Naive thymus-derived CD4-positive, alpha-beta T cell (primary cell): ENCODE results near the gene CNTN5. TPM values are rescaled to one million over a fixed set of nuclear protein-coding genes. Genes with fewer than 3 reads are reported as not detected.

Experiments
- ATAC-seq: fragments of 150-1000 bp; cut with Tn5 transposase; 2 replicates; pipeline ENCODE4 v1.10.0; 2021; ENCODE audit warnings: mild to moderate bottlenecking, moderate library complexity
- CTCF ChIA-PET: fragments of 350-600 bp; sonication (Branson Sonifier 250); formaldehyde crosslinking; loops from one replicate; lab custom pipeline; 2021; ENCODE audit warnings: antibody characterized with exemption; lab: Charles Lee
- POLR2A ChIA-PET: fragments of 350-600 bp; sonication (Branson Sonifier 250); formaldehyde crosslinking; loops from one replicate; lab custom pipeline; 2021; ENCODE audit warnings: antibody characterized with exemption, inconsistent platforms; lab: Charles Lee
- DNase-seq, 9 donors: peaks; one replicate each; pipeline versions ENCODE4 v3.0.0 to v3.0.0-alpha.2; 2020 to 2022; ENCODE audit warnings: mixed read lengths in 1 of 9
- H3K27ac ChIP-seq: one replicate; pipeline ENCODE4 v1.7.0; 2013; ENCODE audit warnings: mild to moderate bottlenecking, low read depth, low read length, moderate library complexity
- H3K27me3 ChIP-seq, 2 donors: one replicate each; pipeline ENCODE4 v1.7.0; 2013; ENCODE audit warnings: low read length in 2 of 2, mild to moderate bottlenecking in 2 of 2, moderate library complexity in 2 of 2; ENCODE audit not compliant: control insufficient read depth in 2 of 2, insufficient read depth in 2 of 2
- H3K36me3 ChIP-seq, 3 experiments: 1 replicate in 2 of 3; 2 replicates in 1 of 3; pipeline ENCODE4 v1.7.0; 2013; ENCODE audit warnings: low read length in 3 of 3, mild to moderate bottlenecking in 3 of 3, moderate library complexity in 1 of 3; ENCODE audit not compliant: insufficient read depth in 3 of 3, control insufficient read depth in 2 of 3
- H3K4me1 ChIP-seq, 2 donors: one replicate each; pipeline ENCODE4 v1.7.0; 2013; ENCODE audit warnings: low read length in 2 of 2, mild to moderate bottlenecking in 2 of 2, moderate library complexity in 1 of 2; ENCODE audit not compliant: control insufficient read depth in 2 of 2, insufficient read depth in 2 of 2
- H3K4me3 ChIP-seq: 2 replicates; pipeline ENCODE4 v1.7.0; 2013; ENCODE audit warnings: mild to moderate bottlenecking, low read length
- H3K9me3 ChIP-seq, 3 experiments: 1 replicate in 2 of 3; 2 replicates in 1 of 3; pipeline ENCODE4 v1.7.0; 2013; ENCODE audit warnings: low read length in 3 of 3; ENCODE audit not compliant: control insufficient read depth in 2 of 3
- H3K27ac Mint-ChIP-seq, 9 donors: one replicate each; pipeline ENCODE4 v1.8.0; 2020 to 2022; ENCODE audit warnings: mixed read lengths in 9 of 9, mild to moderate bottlenecking in 8 of 9, moderate library complexity in 5 of 9, inconsistent platforms in 2 of 9
- H3K27me3 Mint-ChIP-seq, 5 donors: one replicate each; pipeline ENCODE4 v1.8.0; 2021 to 2022; ENCODE audit warnings: mixed read lengths in 5 of 5, mild to moderate bottlenecking in 1 of 5
- H3K36me3 Mint-ChIP-seq, 5 donors: one replicate each; pipeline ENCODE4 v1.8.0; 2020 to 2022; ENCODE audit warnings: mixed read lengths in 5 of 5, mild to moderate bottlenecking in 3 of 5, inconsistent platforms in 1 of 5
- H3K4me1 Mint-ChIP-seq, 7 donors: one replicate each; pipeline ENCODE4 v1.8.0; 2020 to 2022; ENCODE audit warnings: mixed read lengths in 7 of 7, mild to moderate bottlenecking in 3 of 7, inconsistent platforms in 1 of 7
- H3K4me3 Mint-ChIP-seq, 10 donors: one replicate each; pipeline ENCODE4 v1.8.0; 2020 to 2022; ENCODE audit warnings: mild to moderate bottlenecking in 10 of 10, mixed read lengths in 10 of 10, moderate library complexity in 6 of 10, inconsistent platforms in 2 of 10
- H3K9me3 Mint-ChIP-seq, 11 donors: one replicate each; pipeline ENCODE4 v1.8.0; 2020 to 2022; ENCODE audit warnings: mixed read lengths in 11 of 11, mild to moderate bottlenecking in 4 of 11, inconsistent platforms in 1 of 11, moderate library complexity in 1 of 11
- intact Hi-C, 2 donors: fragments of 100-400 bp; cut with micrococcal nuclease; formaldehyde crosslinking; loops; one replicate each; pipeline ENCODE4 v1.15.1; 2023
- polyA plus RNA-seq, 2 donors: library from polyadenylated mRNA; unstranded; fragments of 300-500 nt; fragmentation: Illumina TruSeq; gene quantifications; one replicate each; pipeline ENCODE4 v1.2.3, GENCODE V29; 2021
- total RNA-seq, 6 experiments: library from RNA in 5 of 6; stranded (reverse) in 5 of 6; gene quantifications; 1 replicate in 5 of 6; 2 replicates in 1 of 6; pipeline ENCODE4 v1.2.3 and lab custom pipeline; 2021 to 2026

CNTN5 gene
- total and polyA plus RNA-seq, 7 experiments from 2014 or later: not detected

DNA sequence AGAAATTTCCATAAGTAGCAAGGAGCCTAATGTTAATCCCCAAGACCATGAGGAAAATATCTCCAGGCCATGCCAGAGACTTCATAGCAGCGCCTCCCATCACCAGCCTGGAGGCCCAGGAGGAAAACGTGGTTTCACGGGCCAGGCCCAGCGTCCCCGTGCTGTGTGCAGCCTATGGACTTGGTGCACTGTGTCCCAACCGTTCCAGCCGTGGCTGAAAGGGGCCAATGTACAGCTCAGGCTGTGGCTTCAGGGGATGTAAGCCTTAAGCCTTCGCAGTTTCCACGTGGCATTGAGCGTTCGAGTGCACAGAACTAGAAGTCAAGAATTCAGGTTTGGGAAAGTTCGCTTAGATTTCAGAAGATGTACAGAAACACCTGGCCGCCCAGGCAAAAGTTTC lies 510.7 kb downstream of the CNTN5 start:
- ATAC-seq: no peak
- Histone ChIP-seq H3K36me3 (no peaks in the 10 kb centered on the region), H3K4me1 (no peaks in the 10 kb centered on the region), H3K4me3 (no peak overlapping the region), H3K27ac (no peak overlapping the region), H3K9me3 (peaks cover 0 to 10% (median 0%) of the 10 kb centered on the region in 3 experiments), H3K27me3 (no peaks in the 10 kb centered on the region)
- H3K27ac Mint-ChIP-seq: no peak overlapping the region
- CTCF ChIA-PET: no interaction called here
- H3K4me3 Mint-ChIP-seq: no peak overlapping the region
- no peaks in the 10 kb centered on the region for H3K27me3 Mint-ChIP-seq
- DNase-seq: no peak
- POLR2A ChIA-PET: no interaction called here
- H3K36me3 Mint-ChIP-seq: no peaks in the 10 kb centered on the region
- no peaks in the 10 kb centered on the region for H3K4me1 Mint-ChIP-seq
- intact Hi-C loops: no loop called here
- peaks cover 0 to 23% (median 6%) of the 10 kb centered on the region in 11 donors for H3K9me3 Mint-ChIP-seq

- H3K27ac Mint-ChIP-seq: no peak overlapping the region
- H3K36me3 ChIP-seq: no peaks in the 10 kb centered on the region
- POLR2A ChIA-PET: no interaction called here
- H3K27ac ChIP-seq: no peak overlapping the region
- ATAC-seq (no peak), DNase-seq (no peak)
- no peaks in the 10 kb centered on the region for H3K4me1 Mint-ChIP-seq
- CTCF ChIA-PET: no interaction called here
- H3K9me3 Mint-ChIP-seq: peaks cover 0 to 15% (median 6%) of the 10 kb centered on the region in 11 donors
- peaks cover 0 to 10% (median 0%) of the 10 kb centered on the region in 3 experiments for H3K9me3 ChIP-seq
- H3K27me3 Mint-ChIP-seq: no peaks in the 10 kb centered on the region
- no peak overlapping the region for H3K4me3 ChIP-seq
- no peaks in the 10 kb centered on the region for H3K36me3 Mint-ChIP-seq
- no peaks in the 10 kb centered on the region for H3K27me3 ChIP-seq
- intact Hi-C loops: no loop called here
- no peaks in the 10 kb centered on the region for H3K4me1 ChIP-seq
- no peak overlapping the region for H3K4me3 Mint-ChIP-seq
Observed at GRCh38 chr11:99534812-99535211, 514.1 kb downstream of the CNTN5 start.

GRCh38 chr11:99535406-99535805 lies 514.7 kb downstream of the CNTN5 start:
- ChIA-PET CTCF (no interaction called here), POLR2A (no interaction called here)
- DNase-seq: no peak
- no peak for ATAC-seq
- Histone ChIP-seq H3K27me3 (no peaks in the 10 kb centered on the region), H3K27ac (no peak overlapping the region), H3K36me3 (no peaks in the 10 kb centered on the region), H3K4me3 (no peak overlapping the region), H3K4me1 (no peaks in the 10 kb centered on the region), H3K9me3 (peaks cover 0 to 10% (median 0%) of the 10 kb centered on the region in 3 experiments)
- no peaks in the 10 kb centered on the region for H3K36me3 Mint-ChIP-seq
- H3K4me1 Mint-ChIP-seq: no peaks in the 10 kb centered on the region
- peaks cover 0 to 15% (median 6%) of the 10 kb centered on the region in 11 donors for H3K9me3 Mint-ChIP-seq
- intact Hi-C loops: no loop called here
- no peak overlapping the region for H3K27ac Mint-ChIP-seq
- H3K4me3 Mint-ChIP-seq: no peak overlapping the region
- no peaks in the 10 kb centered on the region for H3K27me3 Mint-ChIP-seq

GRCh38 chr11:99535819-99536218 lies 515.1 kb downstream of the CNTN5 start:
- no peak overlapping the region for H3K4me3 ChIP-seq
- peaks cover 0 to 10% (median 0%) of the 10 kb centered on the region in 3 experiments for H3K9me3 ChIP-seq
- no peaks in the 10 kb centered on the region for H3K36me3 Mint-ChIP-seq
- no peak overlapping the region for H3K27ac Mint-ChIP-seq
- H3K27me3 Mint-ChIP-seq: no peaks in the 10 kb centered on the region
- no peaks in the 10 kb centered on the region for H3K36me3 ChIP-seq
- H3K27me3 ChIP-seq: no peaks in the 10 kb centered on the region
- no peaks in the 10 kb centered on the region for H3K4me1 Mint-ChIP-seq
- no peak overlapping the region for H3K4me3 Mint-ChIP-seq
- no peaks in the 10 kb centered on the region for H3K4me1 ChIP-seq
- H3K27ac ChIP-seq: no peak overlapping the region
- ATAC-seq (no peak), DNase-seq (no peak)
- peaks cover 0 to 15% (median 4%) of the 10 kb centered on the region in 11 donors for H3K9me3 Mint-ChIP-seq
- ChIA-PET CTCF (no interaction called here), POLR2A (no interaction called here)
- intact Hi-C loops: no loop called here

- no peak for ATAC-seq
Observed at GRCh38 chr11:99537681-99538080, 516.9 kb downstream of the CNTN5 start.

GRCh38 chr11:99545616-99546015 lies 524.9 kb downstream of the CNTN5 start:
- no peaks in the 10 kb centered on the region for H3K36me3 Mint-ChIP-seq
- Histone ChIP-seq H3K27ac (no peak overlapping the region), H3K27me3 (no peaks in the 10 kb centered on the region), H3K4me3 (no peak overlapping the region), H3K36me3 (no peaks in the 10 kb centered on the region), H3K4me1 (no peaks in the 10 kb centered on the region), H3K9me3 (no peaks in the 10 kb centered on the region)
- DNase-seq: no peak
- intact Hi-C loops: no loop called here
- ATAC-seq: no peak
- no peak overlapping the region for H3K4me3 Mint-ChIP-seq
- H3K4me1 Mint-ChIP-seq: no peaks in the 10 kb centered on the region
- H3K27ac Mint-ChIP-seq: no peak overlapping the region
- ChIA-PET CTCF (no interaction called here), POLR2A (no interaction called here)
- H3K9me3 Mint-ChIP-seq: peaks cover 0 to 14% (median 2%) of the 10 kb centered on the region in 11 donors
- H3K27me3 Mint-ChIP-seq: no peaks in the 10 kb centered on the region

More at GRCh38 chr11:99537681-99538080, 516.9 kb downstream of the CNTN5 start:
- intact Hi-C loops: no loop called here
- Mint-ChIP-seq H3K4me3 (no peak overlapping the region), H3K4me1 (no peaks in the 10 kb centered on the region), H3K27ac (no peak overlapping the region), H3K36me3 (no peaks in the 10 kb centered on the region), H3K9me3 (peaks cover 0 to 19% (median 3%) of the 10 kb centered on the region in 11 donors), H3K27me3 (no peaks in the 10 kb centered on the region)
- ChIA-PET CTCF (interaction anchor here (0.6 kb wide), 1 partner anchor 310 kb away, joined by 5 read pairs; no protein-coding TSS in a partner anchor), POLR2A (no interaction called here)
- DNase-seq: no peak
- no peak overlapping the region for H3K4me3 ChIP-seq
- no peaks in the 10 kb centered on the region for H3K27me3 ChIP-seq
- H3K4me1 ChIP-seq: no peaks in the 10 kb centered on the region
- H3K27ac ChIP-seq: no peak overlapping the region
- no peaks in the 10 kb centered on the region for H3K36me3 ChIP-seq
- peaks cover 0 to 6% (median 0%) of the 10 kb centered on the region in 3 experiments for H3K9me3 ChIP-seq

- H3K9me3 Mint-ChIP-seq: peaks cover 0 to 15% (median 0%) of the 10 kb centered on the region in 11 donors
- Histone ChIP-seq H3K36me3 (no peaks in the 10 kb centered on the region), H3K27ac (no peak overlapping the region), H3K4me1 (no peaks in the 10 kb centered on the region), H3K27me3 (no peaks in the 10 kb centered on the region), H3K4me3 (no peak overlapping the region), H3K9me3 (no peaks in the 10 kb centered on the region)
- CTCF ChIA-PET: interaction anchor here (0.7 kb wide), 1 partner anchor 35 kb away, joined by 4 read pairs; no protein-coding TSS in a partner anchor
- H3K27me3 Mint-ChIP-seq: no peaks in the 10 kb centered on the region
- H3K36me3 Mint-ChIP-seq: no peaks in the 10 kb centered on the region
- intact Hi-C loops: no loop called here
- no peaks in the 10 kb centered on the region for H3K4me1 Mint-ChIP-seq
- DNase-seq (no peak), ATAC-seq (no peak)
- H3K4me3 Mint-ChIP-seq: no peak overlapping the region
- no peak overlapping the region for H3K27ac Mint-ChIP-seq
- POLR2A ChIA-PET: no interaction called here
Observed at GRCh38 chr11:99548264-99548663, 527.5 kb downstream of the CNTN5 start.
